ENCODE measurements around the gene PDCD1.
"Not testable (repeated sequence)": the region's sequence is repeated elsewhere in the genome, so short reads cannot be mapped to it uniquely, and the experiment has no call there.

The PDCD1 gene

GRCh38 chr2:241858206-241859016 lies at the start of gene PDCD1:
PDCD1 (minus strand) TSS chr2:241858894; CDS start chr2:241858838, 56 bp downstream.
- no peak for DNase-seq

DNA sequence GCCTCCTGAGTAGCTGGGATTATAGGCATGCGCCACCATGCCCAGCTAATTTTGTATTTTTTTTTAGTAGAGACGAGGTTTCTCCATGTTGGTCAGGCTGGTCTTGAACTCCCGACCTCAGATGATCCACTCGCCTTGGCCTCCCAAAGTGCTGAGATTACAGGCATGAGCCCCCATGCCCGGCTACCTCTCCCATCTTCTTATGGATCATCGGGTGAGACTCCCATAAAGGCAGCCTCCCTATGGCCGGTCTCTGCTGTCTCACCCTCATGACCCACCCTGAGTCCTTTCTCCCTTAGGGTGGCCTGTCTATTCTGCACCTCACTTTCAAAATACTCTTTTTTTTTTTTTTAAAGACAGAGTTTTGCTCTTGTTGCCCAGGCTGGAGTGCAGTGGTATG lies 49.1 kb upstream of the PDCD1 start:
- DNase-seq: not testable (repeated sequence)

GRCh38 chr2:241906826-241907570 lies 48.3 kb upstream of the PDCD1 start:
- peak; percentile 9 for DNase-seq

- DNase-seq: not testable (repeated sequence)
These were observed 47.7 kb upstream of the PDCD1 start for GRCh38 chr2:241906378-241906770.

DNA sequence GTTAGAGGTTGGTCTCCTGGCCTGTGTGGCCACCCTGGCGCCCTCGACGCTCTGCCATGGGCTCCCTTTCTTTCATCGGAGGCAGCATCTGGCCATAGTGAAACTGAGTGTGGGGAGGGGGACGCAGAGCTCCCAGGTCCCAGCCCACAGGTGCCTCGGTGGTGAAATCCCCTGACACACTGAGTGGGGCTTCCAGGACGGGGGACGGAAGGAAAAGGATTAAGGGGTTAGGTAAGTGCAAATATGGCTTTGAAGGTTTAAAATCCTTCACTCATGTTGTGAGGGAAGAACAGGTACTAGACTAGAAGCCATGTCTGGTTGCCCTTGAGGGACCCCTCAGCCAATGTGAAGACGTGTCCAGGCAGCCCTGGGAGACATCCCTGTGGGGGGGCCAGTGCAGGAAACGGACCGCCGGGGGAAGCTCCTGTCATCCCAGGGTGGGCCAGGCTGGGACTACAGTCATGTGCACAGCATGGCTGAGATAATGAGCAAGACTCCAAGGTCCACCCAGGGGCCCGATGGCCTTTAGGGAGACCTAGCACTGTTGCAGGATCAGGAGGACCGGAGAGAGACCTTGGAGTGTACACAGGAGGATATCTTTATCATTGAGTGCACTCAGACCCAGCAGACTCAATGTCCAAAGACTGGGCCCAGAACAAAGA lies 47.2 kb upstream of the PDCD1 start:
- no peak for DNase-seq

DNA sequence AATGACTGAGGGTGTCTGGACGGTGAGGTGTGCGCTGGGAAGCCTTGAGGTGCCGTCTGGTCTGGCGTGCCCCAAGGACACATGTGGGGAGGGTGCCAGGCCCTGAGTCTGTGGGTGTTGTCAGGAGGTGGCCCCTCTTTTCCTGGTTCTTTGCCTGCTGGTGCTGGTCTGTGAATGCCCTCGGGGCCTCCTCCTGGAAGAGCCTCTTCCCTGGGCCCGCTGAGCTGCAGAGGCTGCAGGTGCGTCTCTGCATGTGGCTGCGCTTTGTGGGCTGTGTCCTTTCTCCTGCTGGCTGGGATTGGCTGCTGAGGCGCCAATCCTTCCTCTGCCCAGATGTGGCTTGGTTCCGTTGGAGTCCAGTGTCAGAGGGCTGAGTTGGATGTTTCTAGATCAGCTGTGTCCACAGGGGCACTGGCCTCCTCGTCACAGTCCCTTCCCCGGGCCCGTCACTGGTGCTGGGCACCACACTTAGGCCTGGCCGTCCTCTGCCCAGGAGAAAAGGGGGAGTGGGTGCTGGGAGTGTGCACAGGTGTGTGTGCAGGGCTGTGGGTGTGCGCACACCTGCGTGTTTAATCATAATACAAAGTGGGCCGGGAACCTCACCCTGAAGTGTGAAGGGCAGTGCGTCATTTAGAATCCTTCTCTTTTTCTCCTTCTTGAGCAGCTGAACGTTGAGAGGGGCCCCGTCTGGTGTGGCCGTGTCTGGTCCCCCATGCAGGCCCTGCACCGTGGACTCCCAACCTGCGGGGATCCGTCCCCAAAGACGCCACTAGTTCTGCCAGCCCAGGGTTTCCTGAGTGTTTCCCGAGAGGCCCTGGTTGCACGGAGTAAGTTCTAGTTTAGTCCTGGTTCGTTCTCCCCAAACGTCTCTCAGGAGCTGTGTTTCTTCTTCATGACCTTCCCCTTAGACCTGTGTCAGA lies 46.4 kb upstream of the PDCD1 start:
- no peak for DNase-seq

DNA sequence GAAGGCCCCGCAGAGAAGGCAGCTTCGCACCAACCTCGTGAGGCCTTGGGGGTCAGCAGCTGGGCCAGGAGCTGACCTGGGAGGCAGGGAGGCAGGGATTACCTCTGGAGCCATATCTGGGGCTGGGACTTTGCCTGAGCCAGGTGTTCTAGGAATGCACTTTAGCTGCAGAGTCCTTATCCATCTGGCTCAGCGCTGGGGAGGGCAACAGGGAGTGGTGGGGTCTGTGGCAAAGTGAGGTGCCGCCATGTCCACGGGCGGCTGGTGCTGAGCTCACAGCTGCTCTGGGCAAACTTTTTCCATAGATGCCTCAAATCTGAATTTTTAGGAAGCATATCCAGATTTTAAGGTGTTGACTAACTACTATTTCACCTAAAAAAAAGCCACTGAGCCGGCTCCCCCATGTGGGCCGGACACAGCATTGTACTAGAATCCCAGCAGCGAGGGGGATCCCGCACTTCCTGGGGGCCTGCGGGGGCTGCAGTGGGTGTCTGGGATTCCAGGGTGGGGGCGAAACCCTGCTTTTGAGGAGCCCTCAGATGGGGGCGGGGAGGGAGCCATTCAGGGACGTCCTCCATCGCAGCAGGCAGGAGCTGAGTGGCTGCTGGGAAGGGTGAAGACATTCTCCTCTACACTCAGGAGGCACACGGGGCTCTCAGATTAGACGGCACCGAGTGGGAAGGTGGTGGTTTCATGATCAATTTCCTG lies 45.5 kb upstream of the PDCD1 start:
- no peak for DNase-seq

GRCh38 chr2:241903121-241904010 lies 44.7 kb upstream of the PDCD1 start:
- DNase-seq: no peak

DNA sequence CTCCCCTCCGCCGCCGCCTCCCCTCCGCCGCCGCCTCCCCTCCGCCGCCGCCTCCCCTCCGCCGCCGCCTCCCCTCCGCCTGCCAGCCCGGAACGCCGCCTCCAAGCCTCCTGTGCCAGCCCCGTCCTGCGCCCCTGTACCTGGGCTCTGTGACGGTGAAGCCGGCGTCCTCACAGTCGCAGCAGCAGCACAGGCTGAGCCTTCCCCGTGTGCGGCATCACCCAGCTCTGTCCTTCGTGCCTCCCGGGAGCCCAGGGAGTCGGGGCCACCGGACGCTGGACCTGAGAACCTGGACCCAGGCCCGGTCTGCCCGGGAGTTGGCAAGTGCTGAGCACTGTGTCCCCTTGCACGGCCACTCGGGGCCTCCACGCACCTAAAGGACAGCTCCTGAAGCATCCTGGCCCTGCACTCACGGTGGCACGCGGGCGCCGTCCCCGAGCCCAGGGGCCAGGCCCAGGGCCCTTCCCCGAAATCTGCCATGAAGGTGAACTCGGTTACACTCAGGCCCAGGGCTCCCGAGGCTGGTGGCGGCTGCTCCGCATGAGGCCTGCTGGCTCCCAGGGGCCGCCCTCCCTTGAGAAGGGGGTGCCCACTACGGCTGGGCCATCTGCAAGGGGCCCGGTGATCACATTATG lies 43.8 kb upstream of the PDCD1 start:
- no peak for DNase-seq

- no peak for DNase-seq
These were observed 43.0 kb upstream of the PDCD1 start for GRCh38 chr2:241901500-241902351.

- no peak for DNase-seq
These were observed 42.3 kb upstream of the PDCD1 start for GRCh38 chr2:241901018-241901380.

- no peak for DNase-seq
These were observed 41.7 kb upstream of the PDCD1 start for GRCh38 chr2:241900251-241901017.

DNA sequence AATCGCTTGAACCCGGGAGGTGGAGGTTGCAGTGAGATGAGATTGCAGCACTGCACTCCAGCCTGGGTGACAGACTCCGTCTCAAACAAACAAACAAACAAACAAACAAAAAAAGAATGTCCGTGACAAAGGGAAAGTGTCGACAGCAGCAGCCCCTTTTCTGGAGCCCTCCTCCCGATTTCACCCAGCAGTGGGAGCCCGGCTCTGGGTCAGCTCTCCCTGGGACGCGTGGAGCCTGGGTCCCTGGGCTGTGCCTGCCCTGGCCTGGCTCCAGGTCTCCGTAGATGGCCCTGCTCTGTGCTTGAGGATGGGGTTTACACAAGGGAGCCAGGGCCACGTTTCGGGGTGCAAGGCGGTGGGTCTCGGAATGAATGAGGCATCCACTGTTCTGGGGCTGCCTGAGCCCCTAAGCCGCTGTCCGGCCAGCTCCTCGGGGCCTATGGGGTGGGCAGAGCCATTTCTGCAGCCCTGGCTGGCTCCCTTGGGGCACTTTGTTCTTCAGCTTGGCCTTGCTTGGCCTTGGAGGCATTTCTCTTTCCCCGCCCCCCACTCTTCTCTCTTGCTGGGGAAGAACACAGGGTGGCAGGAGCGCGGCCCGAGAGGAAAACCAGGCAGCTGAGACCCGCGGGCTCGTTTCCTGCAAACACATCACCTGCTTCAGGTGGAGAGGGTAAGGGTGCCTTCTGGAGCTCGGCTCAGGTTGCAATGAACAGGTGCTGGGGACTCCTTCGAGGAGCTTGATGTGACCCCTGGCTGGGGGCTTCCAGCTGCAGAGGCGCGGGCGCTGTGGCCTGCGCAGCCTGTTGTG lies 40.0 kb upstream of the PDCD1 start:
- no peak for DNase-seq

GRCh38 chr2:241897231-241897916 lies 38.7 kb upstream of the PDCD1 start:
- no peak for DNase-seq

DNA sequence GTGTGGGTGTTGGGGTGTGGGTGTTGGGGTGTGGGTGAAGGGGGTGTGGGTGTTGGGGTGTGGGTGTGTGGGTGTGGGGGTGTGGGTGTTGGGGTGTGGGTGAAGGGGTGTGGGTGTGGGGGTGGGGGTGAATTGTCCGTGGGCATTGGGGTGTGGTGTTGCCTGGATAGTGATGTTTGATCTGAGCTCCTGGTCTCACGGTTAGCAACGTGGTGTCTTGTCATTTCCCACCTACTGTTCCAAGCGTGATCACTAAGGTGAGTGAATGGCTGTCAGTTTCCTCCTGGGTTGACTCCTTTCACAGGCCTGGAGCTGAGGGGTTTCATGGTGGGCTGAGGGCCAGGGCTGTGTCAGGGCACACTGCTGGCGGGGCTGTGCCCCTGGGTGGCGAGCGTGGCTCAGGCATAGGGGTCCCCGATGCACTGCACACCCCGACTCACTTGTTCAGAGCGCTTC lies 38.1 kb upstream of the PDCD1 start:
- DNase-seq: no peak

GRCh38 chr2:241895712-241896641 lies 37.3 kb upstream of the PDCD1 start:
- no peak for DNase-seq
